GM18499 (cell line): Measurements from ENCODE around the gene DRD4.

Source experiments
- ATAC-seq: cut with Tn5 transposase; IDR thresholded peaks from one replicate; pipeline ENCODE4 v1.9.1; 2021; ENCODE audit warnings: moderate number of reproducible peaks; ENCODE audit not compliant: insufficient read depth, unreplicated experiment

DRD4 gene

GRCh38 chr11:636511-637332 is at the start of gene DRD4:
Gene DRD4 (plus strand): TSS chr11:637269. CDS start chr11:637305, 36 bp downstream.
- no peak for ATAC-seq

- ATAC-seq = no peak
Observed at GRCh38 chr11:587546-587945, 49.5 kb upstream of the DRD4 start.

- no peak for ATAC-seq
Observed at GRCh38 chr11:587978-588380, 49.1 kb upstream of the DRD4 start.

- ATAC-seq = no peak
Observed at GRCh38 chr11:589798-590197, 47.3 kb upstream of the DRD4 start.

- ATAC-seq = no peak
Observed at GRCh38 chr11:590997-591396, 46.1 kb upstream of the DRD4 start.

GRCh38 chr11:592501-592900 is 44.6 kb upstream of the DRD4 start:
- no peak for ATAC-seq

- ATAC-seq = no peak
Observed at GRCh38 chr11:592918-593317, 44.2 kb upstream of the DRD4 start.

- no peak for ATAC-seq
Observed at GRCh38 chr11:593347-593746, 43.7 kb upstream of the DRD4 start.

- ATAC-seq = no peak
Observed at GRCh38 chr11:595400-595799, 41.7 kb upstream of the DRD4 start.

- ATAC-seq = no peak
Observed at GRCh38 chr11:596374-596773, 40.7 kb upstream of the DRD4 start.

- ATAC-seq = no peak
Observed at GRCh38 chr11:597166-597725, 39.8 kb upstream of the DRD4 start.

- no peak for ATAC-seq
Observed at GRCh38 chr11:598005-598680, 38.9 kb upstream of the DRD4 start.

GRCh38 chr11:601573-602245 is 35.4 kb upstream of the DRD4 start:
- ATAC-seq = no peak

GRCh38 chr11:603154-603553 is 33.9 kb upstream of the DRD4 start:
- no peak for ATAC-seq

GRCh38 chr11:605286-606129 is 31.6 kb upstream of the DRD4 start:
- ATAC-seq = no peak

GRCh38 chr11:606245-606644 is 30.8 kb upstream of the DRD4 start:
- no peak for ATAC-seq

- ATAC-seq = no peak
Observed at GRCh38 chr11:607020-607780, 29.9 kb upstream of the DRD4 start.

GRCh38 chr11:607971-608659 is 29.0 kb upstream of the DRD4 start:
- no peak for ATAC-seq

- no peak for ATAC-seq
Observed at GRCh38 chr11:608791-609251, 28.2 kb upstream of the DRD4 start.
